B cell (primary cell): ENCODE data around the gene GPC5.

Experiments
- EZH2 ChIP-seq: IDR thresholded peaks from 2 replicates; pipeline ENCODE4 v1.6.1; 2012; ENCODE audit warnings: borderline replicate concordance, low read depth, mild to moderate bottlenecking, moderate library complexity, low read length; ENCODE audit not compliant: insufficient read depth, poor library complexity, severe bottlenecking
- TF ChIP-seq, protein P1 (sequence below): fragments of 200-600 bp; IDR thresholded peaks from one replicate; pipeline ENCODE4 v1.8.0; 2022; ENCODE audit warnings: antibody characterized with exemption, mild to moderate bottlenecking

- TF ChIP-seq, protein P1, sequence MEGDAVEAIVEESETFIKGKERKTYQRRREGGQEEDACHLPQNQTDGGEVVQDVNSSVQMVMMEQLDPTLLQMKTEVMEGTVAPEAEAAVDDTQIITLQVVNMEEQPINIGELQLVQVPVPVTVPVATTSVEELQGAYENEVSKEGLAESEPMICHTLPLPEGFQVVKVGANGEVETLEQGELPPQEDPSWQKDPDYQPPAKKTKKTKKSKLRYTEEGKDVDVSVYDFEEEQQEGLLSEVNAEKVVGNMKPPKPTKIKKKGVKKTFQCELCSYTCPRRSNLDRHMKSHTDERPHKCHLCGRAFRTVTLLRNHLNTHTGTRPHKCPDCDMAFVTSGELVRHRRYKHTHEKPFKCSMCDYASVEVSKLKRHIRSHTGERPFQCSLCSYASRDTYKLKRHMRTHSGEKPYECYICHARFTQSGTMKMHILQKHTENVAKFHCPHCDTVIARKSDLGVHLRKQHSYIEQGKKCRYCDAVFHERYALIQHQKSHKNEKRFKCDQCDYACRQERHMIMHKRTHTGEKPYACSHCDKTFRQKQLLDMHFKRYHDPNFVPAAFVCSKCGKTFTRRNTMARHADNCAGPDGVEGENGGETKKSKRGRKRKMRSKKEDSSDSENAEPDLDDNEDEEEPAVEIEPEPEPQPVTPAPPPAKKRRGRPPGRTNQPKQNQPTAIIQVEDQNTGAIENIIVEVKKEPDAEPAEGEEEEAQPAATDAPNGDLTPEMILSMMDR = no peak
- TF ChIP-seq EZH2 = no peak
These were observed 1211.0 kb downstream of the GPC5 start for GRCh38 chr13:92609376-92609775.
